HG03103 (cell line): ENCODE measurements around the gene FXYD2.

Experiments
- ATAC-seq: cut with Tn5 transposase; IDR thresholded peaks from one replicate; pipeline ENCODE4 v1.9.1; 2021; ENCODE audit warnings: low read depth; ENCODE audit not compliant: unreplicated experiment

FXYD2 gene

DNA sequence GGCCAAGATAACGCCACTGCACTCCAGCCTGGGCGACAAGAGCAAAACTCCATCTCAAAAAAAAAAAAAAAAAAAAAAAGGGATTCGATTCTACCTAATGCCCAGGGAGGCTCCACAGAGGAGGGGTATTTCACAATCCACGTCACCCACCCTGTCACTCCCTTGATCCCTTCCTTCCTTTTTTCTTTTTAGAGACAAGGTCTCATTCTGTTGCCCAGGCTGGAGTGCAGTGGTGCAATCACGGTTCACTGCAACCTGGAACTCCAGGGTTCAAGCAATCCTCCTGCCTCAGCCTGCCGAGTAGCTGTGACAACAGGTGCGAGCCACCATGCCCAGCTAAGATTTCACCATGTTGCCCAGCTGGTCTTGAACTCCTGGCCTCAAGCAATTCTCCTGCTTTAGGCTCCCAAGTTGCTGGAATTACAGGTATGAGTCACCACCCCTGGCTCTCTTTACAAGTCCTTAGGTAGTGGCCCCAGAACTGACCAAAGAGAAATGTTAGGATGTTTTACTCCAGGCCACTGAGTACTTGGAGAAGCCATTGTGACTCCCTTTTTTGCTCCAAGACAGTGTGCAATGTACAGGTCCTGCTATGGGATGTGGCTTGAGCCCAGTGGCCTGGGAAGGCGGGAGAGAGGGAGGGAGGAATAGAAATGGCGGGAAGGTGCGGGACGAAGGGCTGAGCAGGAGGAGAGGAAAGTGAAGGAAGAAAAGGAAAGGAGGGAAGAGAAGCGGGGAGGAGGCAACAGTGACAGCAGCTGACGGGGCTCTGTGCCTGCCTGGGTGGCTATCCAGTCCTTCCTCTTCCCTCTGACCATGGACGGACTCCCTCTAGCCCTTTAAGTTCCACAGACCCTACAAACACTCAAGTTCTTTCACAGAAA lies 11.8 kb upstream of the FXYD2 start:
- ATAC-seq: no peak

DNA sequence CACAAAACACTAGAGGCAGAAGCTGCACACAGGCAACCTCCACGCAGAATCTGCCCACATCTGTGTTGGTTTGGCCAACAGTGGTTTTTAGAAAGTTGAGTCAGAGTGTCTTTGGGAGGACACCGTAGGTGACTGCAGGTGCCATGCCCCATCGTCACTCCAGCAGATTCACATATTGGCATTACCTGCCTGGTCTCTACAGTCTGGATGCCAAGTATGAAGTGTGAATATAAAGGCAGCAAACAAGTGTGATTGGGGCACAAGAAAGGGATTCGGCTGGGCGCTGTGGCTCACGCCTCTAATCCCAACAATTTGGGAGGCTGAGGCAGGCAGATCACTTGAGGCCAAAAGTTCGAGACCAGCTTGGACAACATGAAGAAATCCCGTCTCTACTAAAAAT lies 11.0 kb upstream of the FXYD2 start:
- no peak for ATAC-seq

DNA sequence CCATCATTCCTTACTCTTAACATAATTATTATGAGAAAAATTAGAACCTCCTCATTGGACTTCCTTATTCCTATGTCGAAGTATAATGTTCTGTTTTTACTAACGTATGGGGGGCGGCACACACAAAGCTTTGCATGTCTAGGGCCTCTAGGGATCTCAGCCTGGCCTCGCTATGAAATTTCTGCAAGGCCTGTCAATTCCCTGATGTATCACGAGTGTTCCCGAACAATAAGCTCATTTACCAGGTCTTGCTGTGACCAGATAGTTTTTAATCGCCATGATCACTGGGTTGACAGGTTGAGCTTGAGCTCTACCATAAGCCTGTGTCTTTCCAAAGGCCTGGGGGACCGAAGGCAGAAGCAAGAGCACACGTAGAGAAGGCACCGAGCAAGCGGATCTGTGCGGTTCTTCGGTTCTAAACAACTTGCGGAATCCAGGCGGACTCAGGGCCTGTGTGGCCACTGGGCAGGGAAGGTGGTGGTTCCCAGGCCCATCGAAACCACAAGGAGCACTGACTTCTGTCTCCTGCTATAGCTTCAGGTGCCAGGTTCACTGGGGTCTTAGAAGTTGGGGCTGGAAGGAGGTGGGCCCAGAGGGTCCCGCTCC lies 10.4 kb upstream of the FXYD2 start:
- ATAC-seq: no peak

DNA sequence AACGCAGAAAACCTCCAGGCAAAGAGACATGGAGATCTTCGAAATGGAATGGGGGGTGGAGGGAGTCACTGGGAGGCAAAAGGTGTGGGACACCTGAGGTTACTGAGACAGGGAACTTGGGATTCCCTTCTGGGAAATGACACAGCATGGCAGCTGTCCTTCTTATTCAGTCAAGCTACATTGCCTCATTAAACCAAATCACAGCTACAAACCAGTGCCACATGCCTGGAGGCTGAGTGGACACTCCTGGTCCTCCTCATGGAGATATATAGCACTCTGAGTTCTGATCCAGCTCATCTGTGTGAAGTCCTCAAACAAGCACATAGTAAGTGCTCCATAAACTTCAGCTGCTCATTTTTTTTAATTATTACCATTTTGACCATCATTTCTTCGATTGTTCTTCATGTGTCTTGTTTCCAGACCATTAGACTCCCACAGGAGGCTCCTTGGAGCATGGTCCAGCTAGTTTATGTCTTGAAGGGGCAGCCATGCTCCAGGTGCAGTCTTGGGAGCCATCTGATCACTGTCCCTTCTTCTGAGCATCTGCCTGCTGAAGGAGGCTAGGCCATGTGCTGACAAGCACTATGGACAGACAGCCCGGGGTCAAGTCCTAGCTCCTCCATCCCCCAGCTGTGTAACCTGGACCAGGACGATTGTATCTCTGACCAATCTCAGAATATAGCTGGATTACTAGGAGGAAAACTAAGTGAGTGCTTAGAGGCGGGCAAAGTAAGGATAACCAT lies 9.7 kb upstream of the FXYD2 start:
- no peak for ATAC-seq

DNA sequence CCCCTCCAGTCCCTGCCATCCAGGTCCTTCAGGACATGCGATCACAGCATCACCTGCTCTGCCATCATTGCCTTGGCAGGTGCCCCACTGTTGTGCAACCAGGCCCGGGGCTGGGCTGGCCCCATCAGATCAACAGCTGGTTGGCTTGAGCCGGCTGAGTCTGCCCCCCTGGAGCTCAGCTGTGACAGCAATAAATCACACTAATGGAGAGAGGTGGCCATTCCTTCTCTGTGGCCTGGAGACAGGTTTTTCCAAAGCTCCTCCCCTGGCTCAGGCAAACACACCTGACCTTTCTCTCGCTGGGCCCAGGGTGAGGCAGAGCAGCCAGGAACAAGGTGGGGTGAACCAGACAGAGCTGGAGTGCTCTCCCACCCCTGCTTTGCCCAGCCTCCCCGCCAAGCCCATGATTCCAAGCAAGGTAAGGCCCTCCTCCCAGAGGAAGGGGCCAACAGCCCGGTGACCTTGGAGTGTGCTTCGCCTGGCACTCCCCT lies 8.9 kb upstream of the FXYD2 start:
- no peak for ATAC-seq

DNA sequence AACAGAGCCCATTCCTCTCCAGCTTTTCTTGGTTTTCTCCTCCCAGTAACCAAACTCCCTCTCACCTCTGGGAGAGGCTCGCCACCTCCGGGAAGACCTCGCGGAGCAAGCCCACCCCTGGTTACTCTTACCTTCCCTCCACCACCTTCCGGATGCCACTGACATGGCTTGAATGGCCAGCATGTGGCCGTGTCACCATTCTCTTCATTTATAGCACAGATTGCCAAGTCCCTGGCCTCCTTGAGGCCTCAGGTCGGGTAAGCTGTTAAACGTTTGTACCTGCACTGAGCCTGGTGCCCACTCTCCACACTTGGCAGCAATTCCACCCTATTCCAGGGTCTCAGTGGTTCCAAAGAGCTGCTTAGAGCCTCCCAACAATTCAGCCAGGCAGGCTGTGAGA lies 8.0 kb upstream of the FXYD2 start:
- no peak for ATAC-seq

DNA sequence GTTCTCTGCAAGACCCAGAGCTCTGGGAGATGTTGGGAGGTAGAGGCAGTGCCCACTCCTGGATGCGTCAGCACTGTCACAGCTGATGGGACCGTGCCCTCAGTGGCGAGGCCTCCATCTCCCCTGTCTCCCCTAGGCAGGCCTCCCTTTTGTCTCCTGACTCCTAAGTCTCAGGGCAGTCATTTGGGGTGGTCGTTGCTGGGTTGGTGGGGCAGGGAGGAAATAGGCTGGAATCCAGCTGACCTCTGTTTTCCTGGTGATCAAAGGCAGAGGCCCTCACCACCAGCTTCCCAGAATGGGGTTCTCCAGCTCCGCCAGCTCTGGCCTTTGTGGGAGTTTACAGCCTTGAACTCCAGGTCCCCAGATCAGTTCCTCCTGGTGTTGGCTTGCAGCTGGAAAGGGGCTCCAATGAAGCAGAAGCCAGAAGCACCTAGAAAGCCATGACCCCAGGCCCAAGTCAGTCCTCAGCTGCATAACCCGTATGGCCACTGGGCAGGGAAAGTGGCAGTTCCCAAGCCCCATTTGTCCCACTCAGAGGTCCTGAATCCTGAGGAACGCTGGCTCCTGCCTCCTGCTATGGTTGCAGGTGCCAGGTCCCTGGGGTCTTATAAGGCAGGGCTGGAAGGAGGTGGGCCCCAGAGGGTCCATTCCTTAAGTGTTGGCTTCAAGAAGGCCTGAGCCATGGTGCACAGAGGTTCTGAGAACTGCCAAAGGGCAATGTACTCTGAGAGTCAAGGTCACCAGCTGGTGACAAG lies 7.3 kb upstream of the FXYD2 start:
- ATAC-seq: no peak

DNA sequence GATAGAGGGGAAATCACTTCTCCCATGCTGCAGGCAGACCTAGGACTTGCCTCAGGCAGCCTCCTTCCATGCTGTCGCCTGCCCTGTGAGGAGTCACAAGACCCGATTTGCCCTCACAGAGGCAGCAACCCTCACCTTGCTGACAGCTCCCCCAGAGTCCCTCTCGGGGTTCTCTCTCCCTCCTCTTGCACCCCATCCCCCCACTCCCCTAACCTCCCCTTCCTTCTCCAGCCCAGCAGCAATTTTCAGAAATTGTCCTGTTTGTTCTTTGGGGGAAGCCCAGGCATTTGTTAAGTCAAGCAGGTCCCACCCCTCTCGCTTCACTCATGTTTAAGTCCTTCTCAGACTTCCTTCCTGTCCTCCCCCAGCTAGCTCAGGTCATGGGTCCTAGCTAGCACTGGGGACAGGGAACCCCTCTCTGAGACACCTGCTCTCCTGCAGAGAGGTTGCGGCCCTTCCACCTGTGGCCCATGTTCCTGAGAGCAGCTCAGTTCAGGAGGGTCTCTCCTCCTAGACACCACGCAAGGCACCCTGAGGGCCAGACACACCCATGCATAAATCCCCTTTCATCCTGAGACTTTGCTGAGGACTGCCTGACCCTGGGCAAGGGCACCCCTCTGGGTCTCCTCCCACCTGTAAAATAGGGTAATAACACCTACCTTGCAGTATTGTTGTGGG lies 6.3 kb upstream of the FXYD2 start:
- no peak for ATAC-seq

DNA sequence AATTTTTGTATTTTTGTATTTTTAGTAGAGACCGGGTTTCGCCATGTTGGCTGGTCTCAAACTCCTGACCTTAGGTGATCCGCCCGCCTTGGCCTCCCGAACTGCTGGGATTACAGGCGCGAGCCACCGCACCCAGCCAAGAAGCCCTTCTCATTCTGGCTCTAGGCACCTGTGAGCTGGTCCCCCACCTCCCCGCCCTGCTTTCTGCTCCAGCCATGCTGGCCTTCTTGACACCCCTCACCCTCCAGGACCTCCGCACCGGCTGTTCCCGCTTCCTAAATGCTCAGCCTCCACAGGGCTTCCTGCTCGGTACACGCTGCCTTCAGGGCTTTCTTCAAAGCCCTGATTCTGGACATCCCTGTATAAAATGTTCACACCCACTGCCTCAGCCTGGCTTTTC lies 5.5 kb upstream of the FXYD2 start:
- no peak for ATAC-seq

DNA sequence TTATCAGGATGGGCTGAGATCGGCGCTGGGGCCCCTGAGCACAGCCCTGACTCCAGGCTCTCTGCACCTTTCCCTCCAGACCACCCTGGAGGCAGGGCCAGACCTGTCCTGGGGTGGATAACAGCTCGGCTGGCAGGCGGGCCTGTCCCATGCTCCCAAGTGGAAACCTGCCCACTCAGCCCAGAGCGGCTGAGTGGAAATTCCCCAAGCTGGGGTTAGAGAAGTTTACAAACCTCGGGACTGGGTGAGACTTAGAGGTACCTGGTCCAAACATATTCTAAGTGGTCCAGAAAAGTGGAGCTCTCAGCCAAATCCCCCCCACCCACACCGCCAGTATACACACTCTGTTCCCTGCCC lies 4.8 kb upstream of the FXYD2 start:
- ATAC-seq: no peak

DNA sequence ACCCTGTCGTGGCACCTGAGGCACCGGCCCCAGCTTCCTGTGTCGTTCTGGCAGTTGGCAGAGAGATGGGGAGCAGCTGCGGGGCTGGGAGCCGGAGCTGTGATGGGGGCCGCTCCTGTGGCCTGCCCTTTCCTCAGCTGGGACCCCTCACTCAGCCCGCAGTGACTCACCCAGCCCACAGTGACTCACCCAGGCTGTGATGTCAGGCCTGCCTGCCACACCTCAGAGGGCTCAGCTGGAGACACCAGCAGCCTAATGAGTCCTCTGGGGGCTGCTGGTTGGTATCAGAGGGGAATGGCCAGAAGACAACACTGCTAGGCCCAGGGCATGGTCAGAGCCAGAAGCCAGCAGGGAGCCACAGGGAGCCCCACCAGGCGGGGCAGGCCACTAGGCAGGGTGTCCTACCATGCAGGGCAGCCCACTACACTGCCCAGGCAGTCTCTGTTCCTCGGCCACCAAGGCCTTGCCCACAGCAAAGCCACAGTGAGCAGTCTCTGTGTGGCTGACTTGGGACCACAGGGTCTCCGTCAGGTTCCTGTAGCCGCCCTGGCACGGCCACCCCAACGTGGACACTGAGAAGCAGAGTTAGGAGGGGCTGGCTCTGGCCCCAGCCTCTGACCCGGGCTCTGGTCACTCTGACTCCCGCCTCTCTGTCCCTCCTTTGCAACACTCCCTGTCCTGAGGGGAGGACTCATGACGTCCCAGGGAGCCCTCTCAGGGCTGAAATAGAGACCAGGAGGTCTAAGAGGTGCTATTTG lies 4.2 kb upstream of the FXYD2 start:
- no peak for ATAC-seq

DNA sequence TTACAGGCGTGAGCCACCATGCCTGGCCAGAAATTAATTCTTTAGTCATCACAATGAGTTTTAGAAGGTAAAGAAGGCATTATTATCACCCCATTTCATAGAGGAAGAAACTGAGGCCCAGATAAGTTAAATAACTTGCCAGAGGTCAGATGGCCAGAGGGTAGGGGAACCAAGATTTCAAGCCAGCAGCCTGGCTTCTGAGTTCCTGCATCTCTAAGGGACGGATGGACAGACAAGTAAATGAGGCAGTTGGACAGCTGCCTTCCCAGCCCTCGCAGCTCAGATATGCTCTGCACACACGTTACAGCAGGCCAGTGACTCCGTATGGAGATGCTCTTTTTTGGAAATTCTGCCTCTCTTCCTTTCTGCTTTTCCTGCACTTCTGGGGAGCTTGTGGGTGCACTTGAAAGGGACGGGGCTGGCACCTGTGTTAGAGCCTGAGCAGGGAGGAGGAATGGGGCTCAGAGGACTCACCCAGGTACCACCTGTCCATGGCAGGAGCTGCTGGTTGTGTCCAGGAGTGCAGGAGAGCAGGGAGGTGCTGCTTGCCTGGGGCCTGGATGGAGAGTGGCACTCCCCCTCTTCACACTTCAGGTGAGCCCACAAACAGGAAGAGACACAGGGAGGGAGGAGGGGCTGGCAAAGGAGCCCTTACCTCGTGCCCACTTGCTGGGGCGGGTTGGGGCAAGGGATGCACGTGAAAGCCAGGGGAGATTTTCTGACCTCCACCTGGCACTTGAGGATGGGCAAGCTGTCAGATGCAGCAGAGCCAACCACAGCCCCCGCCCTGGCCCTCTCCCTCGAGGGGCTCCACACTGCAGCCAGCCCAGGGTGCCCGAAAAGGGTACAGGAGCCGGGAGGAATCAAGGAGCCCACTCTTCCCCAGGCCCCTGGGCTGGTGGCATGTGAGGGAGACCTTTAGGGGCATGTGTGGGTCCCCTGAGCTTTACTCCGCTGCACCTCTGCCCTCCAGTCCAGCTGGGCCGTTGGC lies 3.3 kb upstream of the FXYD2 start:
- no peak for ATAC-seq

DNA sequence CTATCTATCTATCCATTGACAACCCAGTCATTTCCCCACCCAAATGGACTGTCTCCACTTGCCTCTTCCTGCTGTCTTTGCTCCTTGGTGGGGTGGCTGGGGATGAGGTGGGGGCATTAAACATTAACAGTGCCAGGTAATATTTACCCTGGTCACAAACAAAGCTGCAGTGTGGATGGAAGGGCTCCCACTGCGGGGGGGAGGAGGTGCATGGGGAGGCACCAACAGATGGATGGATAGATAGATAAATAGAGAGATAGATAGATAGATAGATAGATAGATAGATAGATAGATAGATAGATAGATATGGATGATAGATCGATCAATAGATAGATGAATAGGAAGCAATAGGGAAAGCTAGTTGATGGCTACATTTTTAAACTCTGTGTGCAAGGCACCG lies 2.3 kb upstream of the FXYD2 start:
- ATAC-seq: no peak

DNA sequence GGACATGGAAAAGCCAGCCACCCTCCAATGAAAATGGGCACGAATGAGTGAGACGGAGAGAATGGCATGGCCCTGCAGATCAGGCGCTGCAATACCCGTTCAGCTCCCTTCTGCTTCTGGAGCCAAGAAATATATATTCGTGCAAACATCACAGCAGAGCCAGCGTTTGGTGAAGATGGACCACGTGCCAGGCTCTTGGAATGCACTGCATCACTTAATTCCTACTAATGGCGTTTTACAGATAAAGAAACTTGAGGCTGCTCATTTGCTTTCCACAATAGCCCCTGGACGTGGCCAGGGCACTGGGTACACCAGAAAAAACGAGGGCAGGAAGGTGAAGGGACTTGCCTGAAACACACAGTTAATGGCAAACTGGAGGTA lies 1.6 kb upstream of the FXYD2 start:
- ATAC-seq: no peak

DNA sequence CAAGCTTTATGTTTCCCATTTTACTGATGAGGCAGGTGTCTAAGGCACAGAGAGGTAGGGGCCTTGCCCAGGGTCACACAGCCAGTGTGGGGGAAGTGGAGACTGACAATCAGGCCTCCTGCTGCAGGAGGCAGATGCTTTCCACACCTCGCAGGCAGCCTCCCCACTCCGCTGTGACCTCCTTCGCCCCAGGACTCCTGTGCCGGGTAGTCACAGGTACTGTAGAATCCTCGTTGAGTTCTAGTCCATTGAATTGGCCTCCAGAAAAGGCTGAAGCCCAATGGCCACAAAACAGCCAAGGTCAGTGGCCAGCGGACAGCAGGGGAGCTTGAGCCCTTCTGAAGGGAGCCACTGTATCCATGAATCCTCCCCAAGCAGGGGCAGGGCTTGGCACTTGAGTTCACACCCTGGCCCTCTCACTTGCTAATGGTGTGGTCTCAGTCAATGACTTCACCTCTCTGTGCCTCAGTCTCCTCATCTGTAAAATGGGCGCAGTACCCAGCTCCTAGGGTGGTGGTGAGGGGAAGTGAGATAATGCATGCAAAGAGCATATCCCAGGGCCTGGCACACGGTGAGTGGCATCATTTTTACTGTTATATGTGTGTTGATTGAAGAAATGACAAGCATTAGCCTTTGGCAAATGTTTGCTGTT lies 1.1 kb upstream of the FXYD2 start:
- ATAC-seq: no peak

DNA sequence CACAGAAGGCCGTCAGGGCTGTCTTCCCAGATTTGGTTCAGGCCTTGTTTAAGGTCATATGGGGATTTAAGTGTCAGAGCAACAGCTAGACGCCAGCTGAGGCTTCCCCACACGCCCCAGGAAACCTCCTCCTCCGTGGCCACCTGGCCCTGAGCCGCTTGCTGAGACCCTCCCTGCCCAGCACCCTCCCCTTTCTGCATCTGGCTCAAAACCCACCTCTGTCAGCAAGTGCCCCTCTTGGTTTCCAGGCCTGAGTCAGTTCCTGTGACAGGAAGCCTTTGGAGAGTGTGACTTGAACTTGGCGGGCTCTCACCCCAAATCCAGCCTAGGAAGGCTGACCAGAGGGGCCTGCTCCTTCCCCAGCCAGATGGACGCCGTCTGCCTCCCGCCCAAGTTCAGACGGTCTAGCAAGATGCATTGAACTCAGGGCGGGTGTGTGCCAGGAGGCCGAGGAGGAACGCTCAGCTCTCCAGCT lies 561 bp downstream of the FXYD2 start:
- no peak for ATAC-seq

DNA sequence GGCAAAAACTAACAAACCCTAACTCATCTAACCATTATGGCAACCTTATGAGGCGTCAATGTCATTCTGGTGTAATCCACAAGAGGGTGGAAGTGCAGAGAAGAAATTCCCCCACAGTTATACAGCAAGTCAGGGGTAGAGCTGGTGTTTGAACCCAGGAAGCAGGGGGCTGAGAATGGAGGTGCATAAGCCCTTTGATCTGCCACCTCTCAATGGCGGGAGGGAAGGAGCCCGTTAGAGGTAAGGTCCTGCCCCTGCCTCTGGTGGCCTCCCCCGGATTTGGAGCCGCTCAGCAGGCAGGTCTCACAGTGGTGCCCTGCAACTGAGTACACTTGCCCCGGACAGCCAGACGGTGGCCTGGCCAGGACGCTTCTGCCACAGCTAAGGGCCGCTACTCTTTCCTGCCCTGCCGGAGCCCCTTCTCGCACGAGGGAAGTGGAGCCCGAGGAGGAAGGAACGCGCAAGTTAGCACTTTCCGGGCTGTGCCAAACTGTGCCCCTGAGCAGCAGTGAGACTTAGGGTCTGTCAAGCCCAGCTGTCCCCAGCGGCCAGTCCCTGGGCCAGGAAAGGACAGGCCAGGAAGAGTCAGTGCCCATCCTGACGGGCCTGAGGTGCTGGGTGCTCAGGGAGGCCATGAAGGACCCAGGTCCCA lies 1.1 kb downstream of the FXYD2 start:
- no peak for ATAC-seq
